ENCODE results near the gene MYO5A.

GRCh38 chr15:52361975-52362494, 166.6 kb downstream of the MYO5A start:
- TF ChIP-seq CTCF (conservative IDR thresholded peaks at IDR 0.05; ENCODE audit: low read length) (no peak), EZH2phosphoT487 (IDR thresholded peaks at IDR 0.05; ENCODE audit: borderline replicate concordance) (no peak)

Data from Loucy (cell line).